GM12878 (cell line): Measurements from ENCODE around the gene NIBAN1. TPM values are rescaled to one million over a fixed set of nuclear protein-coding genes. Genes with fewer than 3 reads are reported as not detected.

Experiments used
- ATAC-seq: fragments of 200-7000 bp; cut with Tn5 transposase; 3 replicates; pipeline ENCODE4 v1.9.1; 2020; ENCODE audit warnings: mild to moderate bottlenecking, moderate library complexity
- BruUV-seq: library from RNA; stranded (reverse); fragments of 400-500 nt; replicated peaks from 2 replicates; lab custom pipeline; 2021; lab: Mats Ljungman, UMichigan
- CTCF ChIA-PET: fragments of 300-600 bp; sonication (Branson Sonifier 250); formaldehyde crosslinking; extraction: SDS; loops from one replicate; lab custom pipeline; 2021; ENCODE audit warnings: inconsistent platforms; lab: Yijun Ruan, JAX
- POLR2A ChIA-PET: fragments of 350-600 bp; formaldehyde crosslinking; extraction: SDS; loops from one replicate; lab custom pipeline; 2021; ENCODE audit warnings: inconsistent platforms; lab: Charles Lee
- RAD21 ChIA-PET: fragments of 300-600 bp; sonication (Branson Sonifier 250); formaldehyde crosslinking; loops from one replicate; lab custom pipeline; 2023; ENCODE audit warnings: antibody characterized with exemption; ENCODE audit not compliant: unreplicated experiment; lab: Charles Lee
- SMC1A ChIA-PET: fragments of 300-600 bp; sonication (Branson Sonifier 250); formaldehyde crosslinking; loops from one replicate; lab custom pipeline; 2023; ENCODE audit not compliant: unreplicated experiment, uncharacterized antibody; lab: Charles Lee
- DNase-seq: peaks from one replicate; pipeline ENCODE4 v3.0.0-alpha.2; 2011; ENCODE audit warnings: low read depth, low spot score
- FAIRE-seq: peaks from 3 replicates; lab custom pipeline; 2011; peaks lifted over from hg19 to GRCh38; lab: Jason Lieb, UNC
- H2AFZ ChIP-seq: 2 replicates; pipeline ENCODE4 v1.6.0; 2011; ENCODE audit warnings: low read depth, low read length, control low read depth; ENCODE audit not compliant: control insufficient read depth
- H3K27ac ChIP-seq: 2 replicates; pipeline ENCODE4 v1.5.1; 2011; ENCODE audit warnings: control low read depth; ENCODE audit not compliant: control insufficient read depth, insufficient read depth
- H3K27me3 ChIP-seq, 2 experiments: replicated peaks in 1 of 2; 2 replicates each; pipeline versions ENCODE4 v1.6.0 to v1.6.1; 2011; ENCODE audit warnings: low read length in 1 of 2; ENCODE audit not compliant: control insufficient read depth in 2 of 2, insufficient read depth in 2 of 2
- H3K36me3 ChIP-seq, 2 experiments: 2 replicates each; pipeline ENCODE4 v1.5.1; 2011; ENCODE audit warnings: low read length in 1 of 2; ENCODE audit not compliant: control insufficient read depth in 2 of 2, insufficient read depth in 2 of 2
- H3K4me1 ChIP-seq: 2 replicates; pipeline ENCODE4 v1.6.1; 2011; ENCODE audit warnings: mild to moderate bottlenecking, low read length, moderate library complexity, mixed read lengths; ENCODE audit not compliant: control insufficient read depth, insufficient read depth
- H3K4me2 ChIP-seq: 2 replicates; pipeline ENCODE4 v1.6.0; 2011; ENCODE audit warnings: control low read depth; ENCODE audit not compliant: control insufficient read depth, insufficient read depth
- H3K4me3 ChIP-seq: fragments of 200-600 bp; sonication (generic); 2 replicates; pipeline ENCODE4 v1.5.1; 2016
- H3K79me2 ChIP-seq: 2 replicates; pipeline ENCODE4 v1.6.0; 2011; ENCODE audit warnings: low read length; ENCODE audit not compliant: control insufficient read depth, insufficient read depth
- H3K9ac ChIP-seq: 2 replicates; pipeline ENCODE4 v1.8.0; 2011; ENCODE audit warnings: low read length, control low read depth, mixed read lengths; ENCODE audit not compliant: control insufficient read depth, insufficient read depth
- H3K9me3 ChIP-seq: replicated peaks from 3 replicates; pipeline ENCODE4 v1.5.1; 2011; ENCODE audit warnings: mild to moderate bottlenecking, low read length; ENCODE audit not compliant: control insufficient read depth, insufficient read depth
- H4K20me1 ChIP-seq: 2 replicates; pipeline ENCODE4 v1.6.0; 2011; ENCODE audit not compliant: control insufficient read depth, insufficient read depth
- CTCF ChIP-seq, 3 experiments: IDR thresholded peaks in 2 of 3; conservative IDR thresholded peaks in 1 of 3; 2 replicates each; pipeline ENCODE4 v1.5.1; 2011; ENCODE audit warnings: low read depth in 3 of 3, low read length in 3 of 3, mild to moderate bottlenecking in 3 of 3, control low read depth in 2 of 3, moderate library complexity in 2 of 3, inconsistent platforms in 1 of 3, mixed read lengths in 1 of 3; ENCODE audit not compliant: control insufficient read depth in 2 of 3, insufficient read depth in 1 of 3; ENCODE audit errors: extremely low read depth in 1 of 3
- EGR1 ChIP-seq, 2 experiments: IDR thresholded peaks; 1 replicate in 1 of 2; 2 replicates in 1 of 2; pipeline ENCODE4 v1.6.1; 2011 to 2012; ENCODE audit warnings: low read depth in 2 of 2, low read length in 2 of 2, borderline replicate concordance in 1 of 2, mild to moderate bottlenecking in 1 of 2, moderate library complexity in 1 of 2
- JUNB ChIP-seq: IDR thresholded peaks from 2 replicates; pipeline ENCODE4 v1.6.1; 2016; ENCODE audit warnings: antibody characterized with exemption, mild to moderate bottlenecking
- MYC ChIP-seq: IDR thresholded peaks from 2 replicates; pipeline ENCODE4 v1.6.1; 2011; ENCODE audit warnings: mild to moderate bottlenecking, low read length, moderate library complexity, inconsistent platforms; ENCODE audit not compliant: insufficient read depth, insufficient replicate concordance, insufficient read length, severe bottlenecking
- RAD21 ChIP-seq: IDR thresholded peaks from 2 replicates; pipeline ENCODE4 v1.6.1; 2011; ENCODE audit warnings: mild to moderate bottlenecking, low read depth, low read length, moderate library complexity; ENCODE audit not compliant: insufficient read depth
- SMC3 ChIP-seq: IDR thresholded peaks from 2 replicates; pipeline ENCODE4 v1.6.1; 2011; ENCODE audit warnings: low read length, improper control_type of control experiment, borderline replicate concordance
- ZSCAN29 ChIP-seq: fragments of 450-650 bp; IDR thresholded peaks from 2 replicates; pipeline ENCODE4 v1.6.1; 2017; ENCODE audit warnings: mild to moderate bottlenecking, moderate library complexity
- WGBS: methylation state at CpG from one replicate; pipeline ENCODE4 v1.1.6; 2016; ENCODE audit warnings: low lambda C conversion rate; ENCODE audit not compliant: insufficient replicate concordance, insufficient coverage; ENCODE audit errors: missing lambda C conversion rate; 5-methylcytosine and 5-hydroxymethylcytosine counted together
- in situ Hi-C: fragments of 300-500 bp; cut with MboI; formaldehyde crosslinking; loops from 9 replicates; pipeline ENCODE4 v1.14.3; 2018; ENCODE audit warnings: mixed read lengths
- intact Hi-C: fragments of 100-400 bp; cut with micrococcal nuclease; formaldehyde crosslinking; loops from one replicate; pipeline ENCODE4 v1.14.2; 2022; ENCODE audit not compliant: unreplicated experiment
- polyA plus RNA-seq, 11 experiments: library from polyadenylated mRNA; depleted of rRNA in 4 of 11; unstranded in 6 of 11; stranded (reverse) in 5 of 11; fragments of >200 nt; fragmentation: Nextera tagmentation in 4 of 11; fragmentation: Illumina TruSeq in 1 of 11; extraction: Ambion mirVana in 4 of 11; extraction: Trizol in 1 of 11; gene quantifications; 1 replicate in 1 of 11; 2 replicates in 10 of 11; pipeline versions ENCODE4 v1.2.1 to v1.2.3, GENCODE V29; 2011 to 2016; ENCODE audit warnings: inconsistent platforms in 2 of 11, missing spikeins in 2 of 11, low read depth in 1 of 11
- total RNA-seq, 4 experiments: library from RNA; depleted of rRNA in 3 of 4; stranded (reverse); fragments of >200 nt in 3 of 4; fragmentation: Illumina TruSeq in 1 of 4; extraction: Trizol in 1 of 4; gene quantifications; 2 replicates each; pipeline versions ENCODE4 v1.2.1 to v1.2.3, GENCODE V29; 2013 to 2021

The NIBAN1 gene
- total and polyA plus RNA-seq, 10 of the 15 experiments (the other 5 are each of a cell fraction or from before 2014, with no cell fraction given): 11.2 to 67.8 (median 44.3) TPM

- no peaks in the 10 kb centered on the region for H3K79me2 ChIP-seq
- H3K27me3 ChIP-seq: no peaks in the 10 kb centered on the region; a peak in 1 of 4 replicates
- RAD21 ChIA-PET: interaction anchor here (0.8 to 5.2 kb wide), 5 partner anchors 14 to 684 kb away, joined by 3 to 33 read pairs (median 4); no protein-coding TSS in a partner anchor
- no peak for DNase-seq
- H3K4me2 ChIP-seq: no peak overlapping the region
- CTCF ChIA-PET: interaction anchor here (0.6 to 14.9 kb wide), 9 partner anchors 10 to 195 kb away, joined by 3 to 353 read pairs (median 4); partner anchors contain the start of gene NIBAN1
- POLR2A ChIA-PET: no interaction called here
- no peaks in the 10 kb centered on the region for H3K36me3 ChIP-seq
- in situ Hi-C loops (no loop called here), intact Hi-C loops (loop anchor here (10.0 kb wide), 1 partner anchor 699 kb away; no protein-coding TSS in a partner anchor)
- no peak overlapping the region for H3K4me3 ChIP-seq
- SMC1A ChIA-PET: interaction anchor here (0.6 to 3.4 kb wide), 13 partner anchors 12 to 695 kb away, joined by 3 to 25 read pairs (median 4); no protein-coding TSS in a partner anchor
- no TSS peak for BruUV-seq
- FAIRE-seq: no peak
- ATAC-seq: 0 out of 3 replicates have a peak, but pooled peaks have one; percentile 9
- no peak overlapping the region for H2AFZ ChIP-seq
- TF ChIP-seq ZSCAN29: no peak
- peak in 1 of 3 experiments; percentile 48; a peak in 2 of 6 replicates for TF ChIP-seq CTCF (IDR thresholded peaks at IDR 0.05 in 2 of 3, conservative IDR thresholded peaks at IDR 0.05 in 1 of 3; ENCODE audit: control insufficient read depth in 2 of 3, extremely low read depth in 1 of 3, insufficient read depth in 1 of 3, low read depth in 3 of 3, low read length in 3 of 3)
- TF ChIP-seq JUNB: no peak
- TF ChIP-seq SMC3: peak; percentile 8; the same call in 1 of the 2 replicates
- TF ChIP-seq MYC: no peak
- TF ChIP-seq RAD21: peak; percentile 44; the same call in 1 of the 2 replicates
- no peak for TF ChIP-seq EGR1 (IDR thresholded peaks at IDR 0.05; ENCODE audit: borderline replicate concordance in 1 of 2, low read depth in 2 of 2, low read length in 2 of 2)
- H3K9ac ChIP-seq: no peak overlapping the region
- H3K4me1 ChIP-seq: no peaks in the 10 kb centered on the region
- no peaks in the 10 kb centered on the region for H3K9me3 ChIP-seq
- H4K20me1 ChIP-seq: no peaks in the 10 kb centered on the region
- 23% methylated on average over 5 of the region's 5 CpGs for WGBS
- no peak overlapping the region for H3K27ac ChIP-seq
These were observed 11.9 kb upstream of the NIBAN1 start for GRCh38 chr1:184986250-184986649.
